ENCODE data around the gene DDX18. TPM values are rescaled to one million over a fixed set of nuclear protein-coding genes. Genes with fewer than 3 reads are reported as not detected.

The DDX18 gene
- total and polyA plus RNA-seq, 10 of the 15 experiments (the other 5 are each of a cell fraction or from before 2014, with no cell fraction given) = 54.3 to 110 (median 74.9) TPM

DNA sequence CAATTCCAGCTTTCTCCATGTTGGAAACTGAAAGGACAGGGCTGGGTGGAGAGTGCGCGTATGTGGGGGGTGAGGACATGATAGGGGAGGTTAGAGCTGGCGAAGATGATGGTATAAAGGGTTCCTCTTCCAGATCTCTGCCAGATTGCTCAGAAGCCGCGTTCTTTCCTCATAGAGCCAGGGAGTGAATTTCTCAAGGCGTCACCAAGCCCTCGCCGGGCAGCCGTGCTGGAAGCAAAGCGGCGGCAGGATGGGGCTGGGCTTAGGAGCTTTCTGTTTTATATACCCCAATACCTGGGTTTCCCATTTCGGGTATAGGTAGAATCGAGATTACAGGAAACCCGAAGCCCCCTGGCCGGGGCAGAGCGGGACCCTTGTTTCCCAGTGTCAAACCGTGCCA lies 43.8 kb downstream of the DDX18 start:
- WGBS (ENCODE audit: insufficient coverage, insufficient replicate concordance, low lambda C conversion rate, missing lambda C conversion rate) = 63% methylated on average over 17 of the region's 17 CpGs
- intact Hi-C loops (cut with micrococcal nuclease; ENCODE audit: unreplicated experiment) (no loop called here), in situ Hi-C loops (cut with MboI) (no loop called here)
- Histone ChIP-seq H2AFZ (ENCODE audit: control insufficient read depth, low read depth, low read length) (no peak overlapping the region), H3K27ac (ENCODE audit: control insufficient read depth, insufficient read depth) (no peak overlapping the region), H3K4me3 (no peak overlapping the region), H3K4me2 (ENCODE audit: control insufficient read depth, insufficient read depth) (no peak overlapping the region), H4K20me1 (ENCODE audit: control insufficient read depth, insufficient read depth) (no peaks in the 10 kb centered on the region), H3K27me3 (replicated peaks in 1 of 2; ENCODE audit: control insufficient read depth in 2 of 2, insufficient read depth in 2 of 2, low read length in 1 of 2) (no peaks in the 10 kb centered on the region), H3K36me3 (ENCODE audit: control insufficient read depth in 2 of 2, insufficient read depth in 2 of 2, low read length in 1 of 2) (no peaks in the 10 kb centered on the region), H3K9me3 (replicated peaks; ENCODE audit: control insufficient read depth, insufficient read depth, low read length) (no peaks in the 10 kb centered on the region), H3K4me1 (ENCODE audit: control insufficient read depth, insufficient read depth, low read length) (no peaks in the 10 kb centered on the region), H3K79me2 (ENCODE audit: control insufficient read depth, insufficient read depth, low read length) (no peaks in the 10 kb centered on the region), H3K9ac (ENCODE audit: control insufficient read depth, insufficient read depth, low read length) (no peak overlapping the region)
- CTCF ChIA-PET = no interaction called here
- ATAC-seq = no peak
- SMC1A ChIA-PET (ENCODE audit: uncharacterized antibody, unreplicated experiment) = no interaction called here
- FAIRE-seq = no peak
- BruUV-seq (replicated peaks) = no TSS peak
- DNase-seq (ENCODE audit: low read depth, low spot score) = no peak
- TF ChIP-seq SP1 (IDR thresholded peaks at IDR 0.05; ENCODE audit: low read depth, low read length) (no peak), MEF2A (IDR thresholded peaks at IDR 0.05; ENCODE audit: insufficient read depth, low read depth, low read length) (no peak), NR2F1 (conservative IDR thresholded peaks at IDR 0.05) (no peak), CHD4 (IDR thresholded peaks at IDR 0.05) (no peak), POLR2AphosphoS5 (IDR thresholded peaks at IDR 0.05; ENCODE audit: low read length) (no peak), TAF1 (IDR thresholded peaks at IDR 0.05; ENCODE audit: borderline replicate concordance, low read depth, low read length) (no peak), RFX5 (IDR thresholded peaks at IDR 0.05; ENCODE audit: low read depth, low read length) (no peak), SMARCA5 (IDR thresholded peaks at IDR 0.05) (no peak), MEF2B (IDR thresholded peaks at IDR 0.05; ENCODE audit: partially characterized antibody, poor library complexity, severe bottlenecking) (no peak), RB1 (IDR thresholded peaks at IDR 0.05; ENCODE audit: borderline replicate concordance) (no peak), TARDBP (IDR thresholded peaks at IDR 0.05; ENCODE audit: borderline replicate concordance) (no peak)
- TF ChIP-seq, protein P1, sequence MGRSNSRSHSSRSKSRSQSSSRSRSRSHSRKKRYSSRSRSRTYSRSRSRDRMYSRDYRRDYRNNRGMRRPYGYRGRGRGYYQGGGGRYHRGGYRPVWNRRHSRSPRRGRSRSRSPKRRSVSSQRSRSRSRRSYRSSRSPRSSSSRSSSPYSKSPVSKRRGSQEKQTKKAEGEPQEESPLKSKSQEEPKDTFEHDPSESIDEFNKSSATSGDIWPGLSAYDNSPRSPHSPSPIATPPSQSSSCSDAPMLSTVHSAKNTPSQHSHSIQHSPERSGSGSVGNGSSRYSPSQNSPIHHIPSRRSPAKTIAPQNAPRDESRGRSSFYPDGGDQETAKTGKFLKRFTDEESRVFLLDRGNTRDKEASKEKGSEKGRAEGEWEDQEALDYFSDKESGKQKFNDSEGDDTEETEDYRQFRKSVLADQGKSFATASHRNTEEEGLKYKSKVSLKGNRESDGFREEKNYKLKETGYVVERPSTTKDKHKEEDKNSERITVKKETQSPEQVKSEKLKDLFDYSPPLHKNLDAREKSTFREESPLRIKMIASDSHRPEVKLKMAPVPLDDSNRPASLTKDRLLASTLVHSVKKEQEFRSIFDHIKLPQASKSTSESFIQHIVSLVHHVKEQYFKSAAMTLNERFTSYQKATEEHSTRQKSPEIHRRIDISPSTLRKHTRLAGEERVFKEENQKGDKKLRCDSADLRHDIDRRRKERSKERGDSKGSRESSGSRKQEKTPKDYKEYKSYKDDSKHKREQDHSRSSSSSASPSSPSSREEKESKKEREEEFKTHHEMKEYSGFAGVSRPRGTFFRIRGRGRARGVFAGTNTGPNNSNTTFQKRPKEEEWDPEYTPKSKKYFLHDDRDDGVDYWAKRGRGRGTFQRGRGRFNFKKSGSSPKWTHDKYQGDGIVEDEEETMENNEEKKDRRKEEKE (IDR thresholded peaks at IDR 0.05) = no peak
- TF ChIP-seq, protein P2, sequence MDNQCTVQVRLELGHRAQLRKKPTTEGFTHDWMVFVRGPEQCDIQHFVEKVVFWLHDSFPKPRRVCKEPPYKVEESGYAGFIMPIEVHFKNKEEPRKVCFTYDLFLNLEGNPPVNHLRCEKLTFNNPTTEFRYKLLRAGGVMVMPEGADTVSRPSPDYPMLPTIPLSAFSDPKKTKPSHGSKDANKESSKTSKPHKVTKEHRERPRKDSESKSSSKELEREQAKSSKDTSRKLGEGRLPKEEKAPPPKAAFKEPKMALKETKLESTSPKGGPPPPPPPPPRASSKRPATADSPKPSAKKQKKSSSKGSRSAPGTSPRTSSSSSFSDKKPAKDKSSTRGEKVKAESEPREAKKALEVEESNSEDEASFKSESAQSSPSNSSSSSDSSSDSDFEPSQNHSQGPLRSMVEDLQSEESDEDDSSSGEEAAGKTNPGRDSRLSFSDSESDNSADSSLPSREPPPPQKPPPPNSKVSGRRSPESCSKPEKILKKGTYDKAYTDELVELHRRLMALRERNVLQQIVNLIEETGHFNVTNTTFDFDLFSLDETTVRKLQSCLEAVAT (IDR thresholded peaks at IDR 0.05) = no peak
- TF ChIP-seq, protein P3, sequence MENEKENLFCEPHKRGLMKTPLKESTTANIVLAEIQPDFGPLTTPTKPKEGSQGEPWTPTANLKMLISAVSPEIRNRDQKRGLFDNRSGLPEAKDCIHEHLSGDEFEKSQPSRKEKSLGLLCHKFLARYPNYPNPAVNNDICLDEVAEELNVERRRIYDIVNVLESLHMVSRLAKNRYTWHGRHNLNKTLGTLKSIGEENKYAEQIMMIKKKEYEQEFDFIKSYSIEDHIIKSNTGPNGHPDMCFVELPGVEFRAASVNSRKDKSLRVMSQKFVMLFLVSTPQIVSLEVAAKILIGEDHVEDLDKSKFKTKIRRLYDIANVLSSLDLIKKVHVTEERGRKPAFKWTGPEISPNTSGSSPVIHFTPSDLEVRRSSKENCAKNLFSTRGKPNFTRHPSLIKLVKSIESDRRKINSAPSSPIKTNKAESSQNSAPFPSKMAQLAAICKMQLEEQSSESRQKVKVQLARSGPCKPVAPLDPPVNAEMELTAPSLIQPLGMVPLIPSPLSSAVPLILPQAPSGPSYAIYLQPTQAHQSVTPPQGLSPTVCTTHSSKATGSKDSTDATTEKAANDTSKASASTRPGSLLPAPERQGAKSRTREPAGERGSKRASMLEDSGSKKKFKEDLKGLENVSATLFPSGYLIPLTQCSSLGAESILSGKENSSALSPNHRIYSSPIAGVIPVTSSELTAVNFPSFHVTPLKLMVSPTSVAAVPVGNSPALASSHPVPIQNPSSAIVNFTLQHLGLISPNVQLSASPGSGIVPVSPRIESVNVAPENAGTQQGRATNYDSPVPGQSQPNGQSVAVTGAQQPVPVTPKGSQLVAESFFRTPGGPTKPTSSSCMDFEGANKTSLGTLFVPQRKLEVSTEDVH (IDR thresholded peaks at IDR 0.05; ENCODE audit: low read depth, partially characterized antibody) = no peak
- TF ChIP-seq, protein P4, sequence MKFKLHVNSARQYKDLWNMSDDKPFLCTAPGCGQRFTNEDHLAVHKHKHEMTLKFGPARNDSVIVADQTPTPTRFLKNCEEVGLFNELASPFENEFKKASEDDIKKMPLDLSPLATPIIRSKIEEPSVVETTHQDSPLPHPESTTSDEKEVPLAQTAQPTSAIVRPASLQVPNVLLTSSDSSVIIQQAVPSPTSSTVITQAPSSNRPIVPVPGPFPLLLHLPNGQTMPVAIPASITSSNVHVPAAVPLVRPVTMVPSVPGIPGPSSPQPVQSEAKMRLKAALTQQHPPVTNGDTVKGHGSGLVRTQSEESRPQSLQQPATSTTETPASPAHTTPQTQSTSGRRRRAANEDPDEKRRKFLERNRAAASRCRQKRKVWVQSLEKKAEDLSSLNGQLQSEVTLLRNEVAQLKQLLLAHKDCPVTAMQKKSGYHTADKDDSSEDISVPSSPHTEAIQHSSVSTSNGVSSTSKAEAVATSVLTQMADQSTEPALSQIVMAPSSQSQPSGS (IDR thresholded peaks at IDR 0.05; ENCODE audit: low read length) = no peak
- RAD21 ChIA-PET (ENCODE audit: unreplicated experiment) = no interaction called here
- POLR2A ChIA-PET = no interaction called here
